GM12878 (cell line): ENCODE results near the gene GNG12.

Experiments
- CTCF ChIP-seq, 3 experiments: IDR thresholded peaks in 2 of 3; conservative IDR thresholded peaks in 1 of 3; 2 replicates each; pipeline ENCODE4 v1.5.1; 2011; ENCODE audit warnings: low read depth in 3 of 3, low read length in 3 of 3, mild to moderate bottlenecking in 3 of 3, control low read depth in 2 of 3, moderate library complexity in 2 of 3, inconsistent platforms in 1 of 3, mixed read lengths in 1 of 3; ENCODE audit not compliant: control insufficient read depth in 2 of 3, insufficient read depth in 1 of 3; ENCODE audit errors: extremely low read depth in 1 of 3
- EGR1 ChIP-seq, 2 experiments: IDR thresholded peaks; 1 replicate in 1 of 2; 2 replicates in 1 of 2; pipeline ENCODE4 v1.6.1; 2011 to 2012; ENCODE audit warnings: low read depth in 2 of 2, low read length in 2 of 2, borderline replicate concordance in 1 of 2, mild to moderate bottlenecking in 1 of 2, moderate library complexity in 1 of 2
- EP300 ChIP-seq, 2 experiments: fragments of 150-350 bp in 1 of 2; IDR thresholded peaks; 2 replicates each; pipeline ENCODE4 v1.6.1; 2011 to 2012; ENCODE audit warnings: low read depth in 2 of 2, low read length in 2 of 2, borderline replicate concordance in 1 of 2, improper control_type of control experiment in 1 of 2, inconsistent platforms in 1 of 2; ENCODE audit not compliant: control insufficient read depth in 1 of 2
- ETV6 ChIP-seq, 2 experiments: fragments of 450-650 bp in 1 of 2; IDR thresholded peaks in 1 of 2; conservative IDR thresholded peaks in 1 of 2; 2 replicates each; pipeline ENCODE4 v1.6.1; 2014; ENCODE audit warnings: antibody characterized with exemption in 1 of 2, borderline replicate concordance in 1 of 2, low read depth in 1 of 2, mild to moderate bottlenecking in 1 of 2, moderate library complexity in 1 of 2
- NFIC ChIP-seq: IDR thresholded peaks from 2 replicates; pipeline ENCODE4 v1.6.1; 2012; ENCODE audit warnings: low read depth, mild to moderate bottlenecking, inconsistent platforms, low read length, moderate library complexity
- PAX5 ChIP-seq: IDR thresholded peaks from 2 replicates; pipeline ENCODE4 v1.6.1; 2011; ENCODE audit warnings: low read depth, low read length, borderline replicate concordance
- POLR2AphosphoS2 ChIP-seq: IDR thresholded peaks from 2 replicates; pipeline ENCODE4 v1.6.1; 2011; ENCODE audit warnings: low read depth, mild to moderate bottlenecking, low read length, improper control_type of control experiment, moderate library complexity

- no peak for TF ChIP-seq NFIC
- no peak for TF ChIP-seq EP300 (IDR thresholded peaks at IDR 0.05; ENCODE audit: borderline replicate concordance in 1 of 2, control insufficient read depth in 1 of 2, low read depth in 2 of 2, low read length in 2 of 2)
- no peak for TF ChIP-seq POLR2AphosphoS2
- TF ChIP-seq CTCF (IDR thresholded peaks at IDR 0.05 in 2 of 3, conservative IDR thresholded peaks at IDR 0.05 in 1 of 3; ENCODE audit: control insufficient read depth in 2 of 3, extremely low read depth in 1 of 3, insufficient read depth in 1 of 3, low read depth in 3 of 3, low read length in 3 of 3): no peak
- no peak for TF ChIP-seq EGR1 (IDR thresholded peaks at IDR 0.05; ENCODE audit: borderline replicate concordance in 1 of 2, low read depth in 2 of 2, low read length in 2 of 2)
- TF ChIP-seq PAX5: no peak
- TF ChIP-seq ETV6 (conservative IDR thresholded peaks at IDR 0.05 in 1 of 2, IDR thresholded peaks at IDR 0.05 in 1 of 2; ENCODE audit: borderline replicate concordance in 1 of 2, low read depth in 1 of 2): no peak
Measured at GRCh38 chr1:67788904-67789303, 44.4 kb downstream of the GNG12 start.
